ENCODE data around the gene CELF2.

CELF2 gene

GRCh38 chr10:11017570-11018431, at the start of gene CELF2:
Gene CELF2 (plus strand): TSS chr10:11017872. CDS start chr10:11018090, 218 bp downstream.
- TF ChIP-seq CTCF (IDR thresholded peaks at IDR 0.05): no peak

GRCh38 chr10:10968257-10968588, 49.4 kb upstream of the CELF2 start:
- no peak for TF ChIP-seq CTCF (IDR thresholded peaks at IDR 0.05)

- no peak for TF ChIP-seq CTCF (IDR thresholded peaks at IDR 0.05)
Observed at GRCh38 chr10:10973310-10973709, 44.4 kb upstream of the CELF2 start.

- no peak for TF ChIP-seq CTCF (IDR thresholded peaks at IDR 0.05)
Observed at GRCh38 chr10:10975647-10976046, 42.0 kb upstream of the CELF2 start.

- no peak for TF ChIP-seq CTCF (IDR thresholded peaks at IDR 0.05)
Observed at GRCh38 chr10:10976652-10977051, 41.0 kb upstream of the CELF2 start.

GRCh38 chr10:10977226-10977956, 40.3 kb upstream of the CELF2 start:
- no peak for TF ChIP-seq CTCF (IDR thresholded peaks at IDR 0.05)

GRCh38 chr10:10977978-10978377, 39.7 kb upstream of the CELF2 start:
- no peak for TF ChIP-seq CTCF (IDR thresholded peaks at IDR 0.05)

Data from LNCAP (cell line).